HUES48 (cell line): ENCODE data around the gene SRRD.
"Not testable (repeated sequence)": the region's sequence is repeated elsewhere in the genome, so short reads cannot be mapped to it uniquely, and the experiment has no call there.

Source experiments
- H3K27ac ChIP-seq: one replicate; pipeline ENCODE4 v1.7.0; 2013; ENCODE audit warnings: low read depth, low read length, inconsistent platforms
- H3K27me3 ChIP-seq: 2 replicates; pipeline ENCODE4 v1.6.1; 2013; ENCODE audit warnings: mild to moderate bottlenecking, low read length; ENCODE audit not compliant: control insufficient read depth, insufficient read depth
- H3K36me3 ChIP-seq: 2 replicates; pipeline ENCODE4 v1.6.1; 2013; ENCODE audit warnings: low read length; ENCODE audit not compliant: control insufficient read depth, insufficient read depth
- H3K4me1 ChIP-seq: 2 replicates; pipeline ENCODE4 v1.6.1; 2013; ENCODE audit warnings: mild to moderate bottlenecking, low read length; ENCODE audit not compliant: control insufficient read depth, insufficient read depth
- H3K4me3 ChIP-seq: 2 replicates; pipeline ENCODE4 v1.5.1; 2013; ENCODE audit warnings: mild to moderate bottlenecking, low read depth, low read length
- H3K9ac ChIP-seq: 2 replicates; pipeline ENCODE4 v1.6.1; 2013; ENCODE audit warnings: mild to moderate bottlenecking, low read depth, low read length, moderate library complexity
- H3K9me3 ChIP-seq: 2 replicates; pipeline ENCODE4 v1.6.1; 2013; ENCODE audit warnings: low read length; ENCODE audit not compliant: control insufficient read depth, insufficient read depth

SRRD gene, protein sequence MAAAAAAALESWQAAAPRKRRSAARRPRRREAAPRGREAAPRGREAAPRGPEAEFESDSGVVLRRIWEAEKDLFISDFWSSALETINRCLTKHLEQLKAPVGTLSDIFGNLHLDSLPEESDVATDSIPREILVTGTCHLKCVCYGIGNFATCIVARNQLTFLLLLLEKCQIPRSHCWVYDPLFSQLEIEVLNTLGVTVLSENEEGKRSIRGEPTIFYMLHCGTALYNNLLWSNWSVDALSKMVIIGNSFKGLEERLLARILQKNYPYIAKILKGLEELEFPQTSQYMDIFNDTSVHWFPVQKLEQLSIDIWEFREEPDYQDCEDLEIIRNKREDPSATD

DNA sequence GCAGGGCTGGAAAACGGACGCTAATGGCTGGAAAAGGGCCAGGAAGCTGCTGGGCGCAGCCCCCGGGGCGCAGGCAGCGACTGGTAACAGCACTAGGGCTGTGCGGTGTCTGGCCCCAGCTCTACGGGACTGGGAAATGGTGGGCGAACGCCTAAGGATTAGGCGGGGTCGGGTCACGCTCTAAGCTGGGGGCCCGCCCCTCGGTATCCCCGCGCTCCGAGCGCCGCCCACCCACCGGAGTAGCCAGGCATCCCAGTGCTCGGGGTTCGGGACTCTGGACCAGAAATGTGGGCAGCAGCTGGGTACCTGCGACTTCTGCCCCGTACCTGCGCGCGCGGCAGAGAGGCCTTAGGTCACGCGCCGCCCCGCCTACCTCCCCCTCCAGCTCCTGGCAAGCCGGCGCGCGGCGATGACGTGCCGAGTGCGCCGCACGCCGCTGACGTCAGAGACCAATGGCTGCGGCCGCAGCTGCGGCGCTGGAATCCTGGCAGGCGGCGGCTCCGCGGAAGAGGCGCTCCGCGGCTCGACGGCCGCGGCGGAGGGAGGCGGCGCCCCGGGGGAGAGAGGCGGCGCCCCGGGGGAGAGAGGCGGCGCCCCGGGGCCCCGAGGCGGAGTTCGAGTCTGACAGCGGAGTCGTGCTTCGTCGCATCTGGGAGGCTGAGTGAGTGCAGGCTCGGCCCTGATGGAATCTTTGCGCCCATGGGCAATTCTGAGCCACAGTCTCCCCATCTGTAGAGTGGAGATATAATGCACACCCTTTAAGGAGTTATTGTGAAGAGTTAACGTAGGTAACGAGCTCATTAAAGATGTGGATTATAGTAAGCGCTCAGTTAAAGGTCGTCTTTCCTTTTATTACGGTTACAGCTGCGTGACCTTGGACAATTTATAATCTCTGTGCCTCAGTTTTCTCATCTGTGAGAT, at the start of gene SRRD, which contains the start of gene HPS4:
SRRD (plus strand) TSS at position 439 of the 921 bp plus-strand sequence; CDS start at position 453, 14 bp downstream.
HPS4 (minus strand) TSS at position 345 of the 921 bp plus-strand sequence. CDS start 2,021 bp downstream, outside the sequence.
- H3K27me3 ChIP-seq = no peaks in the 10 kb centered on the region
- H3K9me3 ChIP-seq = no peaks in the 10 kb centered on the region
- H3K4me3 ChIP-seq = peak within 1 kb of the TSS; percentile 98
- H3K9ac ChIP-seq = peak within 1 kb of the TSS; percentile 90
- H3K27ac ChIP-seq = peak within 1 kb of the TSS; percentile 99
- peaks cover 23% of the 10 kb centered on the region for H3K4me1 ChIP-seq
- H3K36me3 ChIP-seq = peaks cover 52% of the 10 kb centered on the region

- no peak overlapping the region for H3K4me3 ChIP-seq
- peaks cover 1% of the 10 kb centered on the region; the same call in 1 of the 2 replicates for H3K27me3 ChIP-seq
- 0 out of 2 replicates have a peak, but pooled peaks cover 2% of the 10 kb centered on the region for H3K4me1 ChIP-seq
- no peak overlapping the region for H3K27ac ChIP-seq
- no peak overlapping the region for H3K9ac ChIP-seq
- H3K9me3 ChIP-seq = no peaks in the 10 kb centered on the region
- H3K36me3 ChIP-seq = peaks cover 17% of the 10 kb centered on the region
These were observed 48.2 kb upstream of the SRRD start for GRCh38 chr22:26435327-26436093.

DNA sequence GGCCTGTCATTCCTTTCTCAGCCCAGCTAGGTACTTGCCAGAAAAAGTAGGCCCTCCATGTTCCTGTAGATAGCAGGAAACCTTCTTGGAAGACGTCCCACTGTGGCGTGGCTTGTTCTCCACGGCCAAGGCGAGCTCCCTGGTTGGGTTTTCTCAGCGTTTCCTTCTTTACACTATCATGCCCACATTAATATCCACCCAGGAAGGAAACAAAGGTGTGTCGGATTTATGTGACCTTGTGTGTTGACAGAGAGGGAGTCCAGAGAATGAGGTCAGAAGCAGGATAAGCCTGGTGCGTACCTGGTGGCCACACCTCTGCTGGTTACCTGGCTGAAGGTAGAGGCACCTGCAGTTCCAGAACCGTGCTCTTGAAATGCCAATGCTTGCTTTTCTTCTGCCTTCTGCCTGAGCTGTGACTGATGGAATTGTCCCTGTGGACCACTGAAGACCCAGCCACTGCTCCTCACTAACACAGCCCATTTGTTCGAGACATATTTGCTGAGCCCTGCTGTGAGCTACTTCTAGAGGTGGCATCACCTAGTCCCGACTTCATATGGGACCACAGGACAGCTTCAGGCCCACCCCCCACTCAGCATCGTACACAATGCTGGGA, 46.7 kb upstream of the SRRD start:
- peaks cover 17% of the 10 kb centered on the region for H3K36me3 ChIP-seq
- no peaks in the 10 kb centered on the region for H3K4me1 ChIP-seq
- no peak overlapping the region for H3K4me3 ChIP-seq
- H3K27me3 ChIP-seq = no peaks in the 10 kb centered on the region
- H3K9ac ChIP-seq = no peak overlapping the region
- no peaks in the 10 kb centered on the region for H3K9me3 ChIP-seq
- H3K27ac ChIP-seq = no peak overlapping the region

DNA sequence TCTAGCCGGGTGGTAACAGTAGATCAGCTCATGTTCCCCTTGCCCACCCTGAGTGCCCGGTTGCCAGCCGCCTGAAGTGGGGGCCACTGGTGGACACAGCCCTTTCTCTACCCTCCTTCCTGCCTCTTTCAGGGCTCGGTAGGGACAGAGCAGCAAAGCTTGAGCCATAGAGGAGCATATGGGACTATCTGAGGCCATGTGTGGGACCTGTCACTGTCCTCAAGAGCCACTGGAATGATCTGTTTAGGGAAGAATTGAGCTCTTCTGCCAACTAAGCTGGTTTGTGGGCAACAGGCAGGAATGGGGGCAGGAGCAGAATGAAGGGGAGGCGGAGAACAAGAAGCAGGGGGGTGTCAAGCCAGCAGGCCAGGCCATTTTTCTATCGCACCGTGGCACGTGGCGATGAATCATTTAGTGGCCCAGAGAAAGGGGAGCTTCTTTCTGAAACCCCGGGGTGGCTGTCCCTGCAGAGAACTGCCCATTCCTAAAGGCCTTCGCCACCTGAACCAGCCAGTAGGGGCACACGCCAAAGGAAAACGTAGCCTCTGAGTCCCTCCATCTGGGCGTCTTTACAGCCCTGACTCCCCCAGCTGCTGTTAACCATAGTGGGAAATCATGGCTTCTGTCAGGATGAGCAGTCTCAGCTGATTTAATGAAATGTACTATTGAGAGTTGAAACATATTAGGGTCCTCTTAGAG, 45.8 kb upstream of the SRRD start:
- H3K9ac ChIP-seq = no peak overlapping the region
- H3K27ac ChIP-seq = no peak overlapping the region
- no peaks in the 10 kb centered on the region for H3K27me3 ChIP-seq

DNA sequence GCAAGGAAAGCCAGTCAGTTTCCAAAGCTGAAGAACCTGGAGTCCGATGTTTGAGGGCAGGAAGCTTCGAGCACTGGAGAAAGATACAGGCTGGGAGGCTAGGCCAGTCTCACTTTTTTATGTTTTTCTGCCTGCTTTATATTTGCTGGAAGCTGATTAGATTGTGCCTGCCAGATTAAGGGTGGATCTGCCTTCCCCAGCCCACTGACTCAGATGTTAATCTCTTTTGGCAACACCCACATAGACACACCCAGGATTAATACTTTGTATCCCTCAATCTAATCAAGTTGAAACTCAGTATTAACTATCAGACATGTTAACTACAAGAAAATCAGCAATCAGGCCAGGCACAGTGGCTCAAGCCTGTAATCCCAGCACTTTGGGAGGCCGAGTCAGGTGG, 44.9 kb upstream of the SRRD start:
- H3K4me1 ChIP-seq, H3K9me3 ChIP-seq, H3K9ac ChIP-seq, H3K4me3 ChIP-seq, H3K27ac ChIP-seq, H3K27me3 ChIP-seq: not testable (repeated sequence)
- H3K36me3 ChIP-seq = peaks cover 19% of the 10 kb centered on the region

More for the DNA sequence above, 45.8 kb upstream of the SRRD start:
- Histone ChIP-seq H3K9me3 (no peaks in the 10 kb centered on the region), H3K4me1 (no peaks in the 10 kb centered on the region), H3K36me3 (peaks cover 20% of the 10 kb centered on the region), H3K4me3 (no peak overlapping the region)

GRCh38 chr22:26439559-26439958, 44.1 kb upstream of the SRRD start:
- no peaks in the 10 kb centered on the region for H3K4me1 ChIP-seq
- H3K9ac ChIP-seq = no peak overlapping the region
- H3K27ac ChIP-seq = no peak overlapping the region
- H3K27me3 ChIP-seq = no peaks in the 10 kb centered on the region
- H3K36me3 ChIP-seq = peaks cover 11% of the 10 kb centered on the region; the same call in 1 of the 2 replicates
- no peak overlapping the region for H3K4me3 ChIP-seq
- no peaks in the 10 kb centered on the region for H3K9me3 ChIP-seq

DNA sequence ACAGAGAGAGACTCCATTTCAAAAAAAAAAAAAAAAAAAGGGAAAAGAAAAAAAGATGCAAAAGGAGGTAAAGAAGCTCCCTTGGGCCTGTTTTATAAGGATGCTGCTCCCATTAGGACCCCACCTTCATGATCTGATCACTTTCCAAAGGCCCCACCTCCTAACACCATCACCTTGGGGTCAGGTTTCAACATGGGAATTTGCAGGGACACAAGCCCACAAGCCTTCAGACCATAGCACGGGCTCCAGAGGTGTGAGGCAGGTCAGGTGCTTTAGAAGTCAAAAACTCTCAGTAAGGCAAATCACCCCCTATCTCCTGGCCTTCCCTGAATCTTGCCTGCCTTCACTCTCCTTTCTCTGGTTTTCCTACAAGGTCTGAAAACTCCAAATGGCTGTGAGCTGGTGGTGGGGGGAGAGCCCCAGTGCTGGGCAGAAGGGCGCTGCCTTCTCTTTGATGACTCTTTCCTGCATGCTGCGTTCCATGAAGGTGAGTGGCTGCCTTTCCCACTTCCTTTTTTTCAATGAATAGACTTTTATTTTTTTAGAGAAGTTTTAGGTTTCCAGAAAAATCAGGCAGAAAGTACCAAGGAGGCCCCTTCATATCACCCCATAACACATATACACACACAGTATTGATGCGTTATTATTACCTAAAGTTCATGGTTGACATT, 41.5 kb upstream of the SRRD start:
- no peaks in the 10 kb centered on the region for H3K4me1 ChIP-seq
- H3K4me3 ChIP-seq = no peak overlapping the region
- no peaks in the 10 kb centered on the region for H3K9me3 ChIP-seq
- peaks cover 3% of the 10 kb centered on the region; the same call in 1 of the 2 replicates for H3K36me3 ChIP-seq
- H3K27me3 ChIP-seq = no peaks in the 10 kb centered on the region
- H3K27ac ChIP-seq = no peak overlapping the region
- H3K9ac ChIP-seq = no peak overlapping the region

DNA sequence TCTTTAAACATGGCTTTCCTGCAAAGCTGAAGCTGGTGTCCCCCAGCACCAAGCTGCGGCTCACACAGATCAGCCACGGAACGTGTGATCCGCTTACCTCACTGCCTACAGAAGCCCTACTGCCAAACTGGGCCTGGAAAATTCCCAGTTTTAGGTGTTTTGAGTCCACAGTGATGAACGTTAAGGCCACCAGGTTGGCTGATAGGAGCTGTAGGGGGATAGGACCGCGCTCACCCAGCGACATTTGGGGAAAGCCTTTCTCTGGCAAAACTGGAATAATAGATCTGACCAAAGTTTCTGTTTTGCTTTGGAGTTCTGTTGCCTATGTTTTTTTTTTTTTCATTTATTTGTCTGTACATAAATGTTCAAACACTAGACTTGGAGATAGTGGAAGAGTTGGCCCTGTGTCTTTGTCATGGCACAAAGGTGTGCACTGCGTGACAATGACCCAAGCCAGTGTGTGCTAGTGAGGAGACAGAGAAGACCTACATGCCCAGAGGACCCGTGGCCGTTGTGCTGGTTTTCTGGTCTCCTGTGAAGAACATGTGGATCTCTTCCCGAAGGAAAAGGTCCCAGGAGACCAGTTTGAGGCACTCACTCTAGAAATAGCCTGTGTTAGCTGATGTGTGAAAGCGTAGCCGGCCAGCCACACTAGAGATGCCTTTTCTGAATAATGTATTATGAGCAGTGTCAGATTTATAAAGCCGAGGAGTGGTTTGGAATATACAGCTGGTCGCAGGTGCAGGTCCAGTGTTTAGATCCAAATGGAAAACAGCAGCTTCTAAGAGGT, 39.6 kb upstream of the SRRD start:
- H3K27ac ChIP-seq = no peak overlapping the region

GRCh38 chr22:26444777-26445176, 38.9 kb upstream of the SRRD start:
- Histone ChIP-seq H3K36me3 (peaks cover 6% of the 10 kb centered on the region; the same call in 1 of the 2 replicates), H3K9me3 (no peaks in the 10 kb centered on the region), H3K4me3 (no peak overlapping the region), H3K9ac (no peak overlapping the region), H3K27ac (no peak overlapping the region), H3K4me1 (no peaks in the 10 kb centered on the region), H3K27me3 (no peaks in the 10 kb centered on the region)

More for the DNA sequence above, 39.6 kb upstream of the SRRD start:
- no peaks in the 10 kb centered on the region for H3K9me3 ChIP-seq
- peaks cover 3% of the 10 kb centered on the region; the same call in 1 of the 2 replicates for H3K36me3 ChIP-seq
- no peak overlapping the region for H3K4me3 ChIP-seq
- no peak overlapping the region for H3K9ac ChIP-seq
- no peaks in the 10 kb centered on the region for H3K27me3 ChIP-seq
- no peaks in the 10 kb centered on the region for H3K4me1 ChIP-seq
